DND-41 (cell line): Measurements from ENCODE around the gene GRK7.

ENCODE experiments used
- ATAC-seq: fragments of 200-7000 bp; cut with Tn5 transposase; 3 replicates; pipeline ENCODE4 v1.9.1; 2021; ENCODE audit warnings: low read depth; ENCODE audit not compliant: insufficient read depth
- DNase-seq: peaks from one replicate; pipeline ENCODE4 v3.0.0-alpha.2; 2020
- H2AFZ ChIP-seq: 2 replicates; pipeline ENCODE4 v1.6.0; 2012; ENCODE audit warnings: low read depth, low read length
- H3K27ac ChIP-seq: 2 replicates; pipeline ENCODE4 v1.5.1; 2012; ENCODE audit warnings: low read length, inconsistent platforms
- H3K27me3 ChIP-seq: fragments of 200-600 bp; sonication (generic); 2 replicates; pipeline ENCODE4 v1.6.0; 2012; ENCODE audit warnings: low read length, mild to moderate bottlenecking, inconsistent platforms; ENCODE audit not compliant: insufficient read depth, poor library complexity
- H3K36me3 ChIP-seq: 2 replicates; pipeline ENCODE4 v1.5.1; 2012; ENCODE audit warnings: low read length, inconsistent platforms; ENCODE audit not compliant: insufficient read depth
- H3K4me1 ChIP-seq: 2 replicates; pipeline ENCODE4 v1.5.1; 2012; ENCODE audit warnings: mild to moderate bottlenecking, low read length; ENCODE audit not compliant: insufficient read depth
- H3K4me2 ChIP-seq: 2 replicates; pipeline ENCODE4 v1.6.0; 2012; ENCODE audit warnings: mild to moderate bottlenecking, moderate library complexity, low read length, inconsistent platforms; ENCODE audit not compliant: insufficient read depth
- H3K4me3 ChIP-seq, 2 experiments: fragments of 200-600 bp in 1 of 2; shearing (Covaris generic) in 1 of 2; 2 replicates each; pipeline ENCODE4 v1.5.1; 2012 to 2016; ENCODE audit warnings: inconsistent platforms in 2 of 2, low read length in 2 of 2, mild to moderate bottlenecking in 2 of 2, low read depth in 1 of 2, moderate library complexity in 1 of 2
- H3K79me2 ChIP-seq: 2 replicates; pipeline ENCODE4 v1.6.0; 2012; ENCODE audit warnings: low read length, inconsistent platforms; ENCODE audit not compliant: insufficient read depth
- H3K9ac ChIP-seq: 2 replicates; pipeline ENCODE4 v1.6.0; 2012; ENCODE audit warnings: low read depth, mild to moderate bottlenecking, inconsistent platforms, low read length, moderate library complexity
- H3K9me3 ChIP-seq: 2 replicates; pipeline ENCODE4 v1.5.1; 2012; ENCODE audit warnings: low read length, moderate library complexity, mild to moderate bottlenecking, inconsistent platforms; ENCODE audit not compliant: insufficient read depth, severe bottlenecking
- H4K20me1 ChIP-seq: 2 replicates; pipeline ENCODE4 v1.6.0; 2012; ENCODE audit warnings: low read length; ENCODE audit not compliant: insufficient read depth
- EZH2 ChIP-seq: IDR thresholded peaks from 3 replicates; pipeline ENCODE4 v1.6.1; 2012; ENCODE audit warnings: borderline replicate concordance, low read depth, mild to moderate bottlenecking, moderate library complexity, low read length, inconsistent platforms; ENCODE audit not compliant: severe bottlenecking
- TF ChIP-seq, protein P1 (sequence below): IDR thresholded peaks from 2 replicates; pipeline ENCODE4 v1.5.1; 2012; ENCODE audit warnings: borderline replicate concordance, low read length, moderate library complexity, mild to moderate bottlenecking; ENCODE audit not compliant: poor library complexity, severe bottlenecking; ENCODE audit errors: extremely low read depth

Gene GRK7

GRCh38 chr3:141735770-141736465 lies 27.3 kb upstream of the GRK7 start:
- DNase-seq (no peak), ATAC-seq (no peak)
- Histone ChIP-seq H3K4me3 (no peak overlapping the region), H2AFZ (peak overlapping the region; percentile 56; the same call in 1 of the 2 replicates), H3K9ac (no peak overlapping the region), H3K9me3 (no peaks in the 10 kb centered on the region), H4K20me1 (peaks cover 3% of the 10 kb centered on the region; the same call in 1 of the 2 replicates), H3K27me3 (no peaks in the 10 kb centered on the region), H3K36me3 (peaks cover 14% of the 10 kb centered on the region), H3K4me1 (peaks cover 24% of the 10 kb centered on the region), H3K4me2 (no peak overlapping the region), H3K79me2 (peaks cover 28% of the 10 kb centered on the region), H3K27ac (no peak overlapping the region)
- no peak for TF ChIP-seq EZH2
- TF ChIP-seq, protein P1, sequence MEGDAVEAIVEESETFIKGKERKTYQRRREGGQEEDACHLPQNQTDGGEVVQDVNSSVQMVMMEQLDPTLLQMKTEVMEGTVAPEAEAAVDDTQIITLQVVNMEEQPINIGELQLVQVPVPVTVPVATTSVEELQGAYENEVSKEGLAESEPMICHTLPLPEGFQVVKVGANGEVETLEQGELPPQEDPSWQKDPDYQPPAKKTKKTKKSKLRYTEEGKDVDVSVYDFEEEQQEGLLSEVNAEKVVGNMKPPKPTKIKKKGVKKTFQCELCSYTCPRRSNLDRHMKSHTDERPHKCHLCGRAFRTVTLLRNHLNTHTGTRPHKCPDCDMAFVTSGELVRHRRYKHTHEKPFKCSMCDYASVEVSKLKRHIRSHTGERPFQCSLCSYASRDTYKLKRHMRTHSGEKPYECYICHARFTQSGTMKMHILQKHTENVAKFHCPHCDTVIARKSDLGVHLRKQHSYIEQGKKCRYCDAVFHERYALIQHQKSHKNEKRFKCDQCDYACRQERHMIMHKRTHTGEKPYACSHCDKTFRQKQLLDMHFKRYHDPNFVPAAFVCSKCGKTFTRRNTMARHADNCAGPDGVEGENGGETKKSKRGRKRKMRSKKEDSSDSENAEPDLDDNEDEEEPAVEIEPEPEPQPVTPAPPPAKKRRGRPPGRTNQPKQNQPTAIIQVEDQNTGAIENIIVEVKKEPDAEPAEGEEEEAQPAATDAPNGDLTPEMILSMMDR, result no peak

GRCh38 chr3:141737093-141737492 lies 26.1 kb upstream of the GRK7 start:
- H3K27ac ChIP-seq, result no peak overlapping the region
- TF ChIP-seq EZH2, result no peak
- TF ChIP-seq, protein P1, result no peak
- ATAC-seq, result no peak

GRCh38 chr3:141737678-141738021 lies 25.6 kb upstream of the GRK7 start:
- Histone ChIP-seq H4K20me1 (peaks cover 6% of the 10 kb centered on the region; the same call in 1 of the 2 replicates), H3K4me2 (peak overlapping the region; percentile 73), H3K27me3 (no peaks in the 10 kb centered on the region), H3K9me3 (no peaks in the 10 kb centered on the region), H3K79me2 (peaks cover 44% of the 10 kb centered on the region), H3K4me1 (peaks cover 30% of the 10 kb centered on the region), H3K27ac (peak overlapping the region; percentile 75), H2AFZ (peak overlapping the region; percentile 91), H3K4me3 (peak overlapping the region; percentile 20 to 82; a peak in 3 of 4 replicates), H3K36me3 (peaks cover 22% of the 10 kb centered on the region), H3K9ac (peak overlapping the region; percentile 53)
- ATAC-seq, result no peak
- no peak for TF ChIP-seq EZH2
- TF ChIP-seq, protein P1, result no peak
- no peak for DNase-seq

More at GRCh38 chr3:141737093-141737492, 26.1 kb upstream of the GRK7 start:
- peaks cover 4% of the 10 kb centered on the region; the same call in 1 of the 2 replicates for H4K20me1 ChIP-seq
- peaks cover 40% of the 10 kb centered on the region for H3K79me2 ChIP-seq
- H3K4me2 ChIP-seq, result peak overlapping the region; percentile 73; the same call in 1 of the 2 replicates
- H3K27me3 ChIP-seq, result no peaks in the 10 kb centered on the region
- H3K4me1 ChIP-seq, result peaks cover 30% of the 10 kb centered on the region
- DNase-seq, result no peak
- peaks cover 18% of the 10 kb centered on the region for H3K36me3 ChIP-seq
- H3K9ac ChIP-seq, result no peak overlapping the region
- H2AFZ ChIP-seq, result peak overlapping the region; percentile 56
- H3K9me3 ChIP-seq, result no peaks in the 10 kb centered on the region
- H3K4me3 ChIP-seq, result no peak overlapping the region
